GM23338 (cell line): ENCODE measurements around the gene FAM89B. TPM values are rescaled to one million over a fixed set of nuclear protein-coding genes. Genes with fewer than 3 reads are reported as not detected.

Source experiments
- ATAC-seq: fragments of 200-7000 bp; cut with Tn5 transposase; 3 replicates; pipeline ENCODE4 v1.9.1; 2020
- DNase-seq: peaks from one replicate; pipeline ENCODE4 v3.0.0-alpha.2; 2015; ENCODE audit warnings: low spot score
- H2AFZ ChIP-seq: fragments of 200-600 bp; sonication (generic); 2 replicates; pipeline ENCODE4 v1.8.0; 2016; ENCODE audit warnings: antibody characterized with exemption, mild to moderate bottlenecking, moderate library complexity
- H3F3A ChIP-seq: fragments of 200-600 bp; sonication (generic); replicated peaks from 2 replicates; pipeline ENCODE4 v1.8.0; 2017; ENCODE audit warnings: antibody characterized with exemption, mixed run types, low read depth
- H3K27ac ChIP-seq: fragments of 200-600 bp; sonication (generic); 2 replicates; pipeline ENCODE4 v1.6.1; 2016; ENCODE audit warnings: low read depth
- H3K27me3 ChIP-seq: fragments of 200-600 bp; sonication (generic); 2 replicates; pipeline ENCODE4 v1.8.0; 2016; ENCODE audit warnings: mild to moderate bottlenecking, mixed run types, moderate library complexity; ENCODE audit not compliant: insufficient read depth
- H3K36me3 ChIP-seq: fragments of 200-600 bp; sonication (generic); 2 replicates; pipeline ENCODE4 v1.8.0; 2016; ENCODE audit warnings: mild to moderate bottlenecking; ENCODE audit not compliant: insufficient read depth
- H3K4me1 ChIP-seq: fragments of 200-600 bp; sonication (generic); 2 replicates; pipeline ENCODE4 v1.8.0; 2016; ENCODE audit warnings: mild to moderate bottlenecking, moderate library complexity; ENCODE audit not compliant: insufficient read depth
- H3K4me2 ChIP-seq: fragments of 200-600 bp; sonication (generic); 2 replicates; pipeline ENCODE4 v1.7.1; 2017; ENCODE audit warnings: mixed run types
- H3K4me3 ChIP-seq: fragments of 200-600 bp; sonication (generic); 2 replicates; pipeline ENCODE4 v1.6.1; 2016; ENCODE audit warnings: mixed run types
- H3K79me2 ChIP-seq: fragments of 200-600 bp; sonication (generic); replicated peaks from 2 replicates; pipeline ENCODE4 v1.8.0; 2017; ENCODE audit warnings: mild to moderate bottlenecking; ENCODE audit not compliant: insufficient read depth
- H3K9me2 ChIP-seq: fragments of 200-600 bp; sonication (generic); 2 replicates; pipeline ENCODE4 v1.8.0; 2017; ENCODE audit not compliant: insufficient read depth
- H4K20me1 ChIP-seq: fragments of 200-600 bp; sonication (generic); replicated peaks from 2 replicates; pipeline ENCODE4 v1.8.0; 2017; ENCODE audit warnings: mild to moderate bottlenecking; ENCODE audit not compliant: insufficient read depth
- H3K27ac Mint-ChIP-seq: 2 replicates; pipeline ENCODE4 v1.8.0; 2020; ENCODE audit warnings: inconsistent platforms, mild to moderate bottlenecking, moderate library complexity, mixed read lengths
- H3K27me3 Mint-ChIP-seq: 3 replicates; pipeline ENCODE4 v1.8.0; 2022; ENCODE audit warnings: low read depth, mild to moderate bottlenecking, moderate library complexity, mixed read lengths, inconsistent platforms; ENCODE audit not compliant: insufficient read depth, poor library complexity
- H3K36me3 Mint-ChIP-seq: 3 replicates; pipeline ENCODE4 v1.8.0; 2021; ENCODE audit warnings: low read depth, mild to moderate bottlenecking, inconsistent platforms, moderate library complexity, mixed read lengths
- H3K4me1 Mint-ChIP-seq: 3 replicates; pipeline ENCODE4 v1.8.0; 2020; ENCODE audit warnings: mild to moderate bottlenecking, inconsistent platforms, mixed read lengths
- H3K4me3 Mint-ChIP-seq: 3 replicates; pipeline ENCODE4 v1.8.0; 2021; ENCODE audit warnings: moderate library complexity, mild to moderate bottlenecking, inconsistent platforms, mixed read lengths
- H3K9me3 Mint-ChIP-seq: 3 replicates; pipeline ENCODE4 v1.8.0; 2020; ENCODE audit warnings: moderate library complexity, mild to moderate bottlenecking, inconsistent platforms, mixed read lengths
- ETS1 ChIP-seq: IDR thresholded peaks from 2 replicates; pipeline ENCODE4 v1.6.1; 2016; ENCODE audit warnings: antibody characterized with exemption
- EZH2 ChIP-seq: fragments of 200-600 bp; sonication (generic); IDR thresholded peaks from one replicate; pipeline ENCODE4 v1.8.0; 2017; ENCODE audit warnings: antibody characterized with exemption, mild to moderate bottlenecking, low read depth; ENCODE audit not compliant: unreplicated experiment
- JUNB ChIP-seq: IDR thresholded peaks from one replicate; pipeline ENCODE4 v1.6.1; 2016; ENCODE audit warnings: antibody characterized with exemption; ENCODE audit not compliant: unreplicated experiment
- NANOG ChIP-seq: IDR thresholded peaks from 2 replicates; pipeline ENCODE4 v1.6.1; 2016; ENCODE audit warnings: antibody characterized with exemption, borderline replicate concordance
- POLR2AphosphoS5 ChIP-seq: IDR thresholded peaks from 2 replicates; pipeline ENCODE4 v1.6.1; 2016; ENCODE audit warnings: antibody characterized with exemption, low read depth
- REST ChIP-seq: IDR thresholded peaks from one replicate; pipeline ENCODE4 v1.6.1; 2018; ENCODE audit warnings: antibody characterized with exemption; ENCODE audit not compliant: unreplicated experiment
- STAT1 ChIP-seq: IDR thresholded peaks from one replicate; pipeline ENCODE4 v1.6.1; 2016; ENCODE audit warnings: antibody characterized with exemption; ENCODE audit not compliant: unreplicated experiment
- ZNF331 ChIP-seq: fragments of 250-450 bp; sonication (Bioruptor Pico); IDR thresholded peaks from 2 replicates; pipeline ENCODE4 v1.5.0; 2020; ENCODE audit warnings: low read depth, mild to moderate bottlenecking, moderate library complexity
- ZNF462 ChIP-seq: fragments of 250-450 bp; sonication (Bioruptor Pico); IDR thresholded peaks from 2 replicates; pipeline ENCODE4 v1.5.0; 2020; ENCODE audit warnings: mild to moderate bottlenecking, moderate library complexity
- polyA plus RNA-seq: library from polyadenylated mRNA; unstranded; fragments of >200 nt; fragmentation: Nextera tagmentation; extraction: Ambion mirVana; gene quantifications from 2 replicates; pipeline ENCODE4 v1.2.1, GENCODE V29; 2016
- total RNA-seq: library from RNA; depleted of rRNA; stranded (reverse); fragments of >200 nt; shearing (Covaris generic); gene quantifications from 2 replicates; pipeline ENCODE4 v1.2.3, GENCODE V29; 2014
- TF ChIP-seq, protein P1 (sequence below), 2 experiments: fragments of 200-600 bp in 1 of 2; sonication (generic) in 1 of 2; conservative IDR thresholded peaks; 2 replicates each; pipeline versions ENCODE4 v1.5.1 to v1.6.1; 2016 to 2017; ENCODE audit warnings: antibody characterized with exemption in 2 of 2, low read depth in 2 of 2, mild to moderate bottlenecking in 2 of 2, moderate library complexity in 1 of 2

The FAM89B gene
- total and polyA plus RNA-seq, 2 experiments from 2014 or later, result 13.0 to 18.2 TPM

DNA sequence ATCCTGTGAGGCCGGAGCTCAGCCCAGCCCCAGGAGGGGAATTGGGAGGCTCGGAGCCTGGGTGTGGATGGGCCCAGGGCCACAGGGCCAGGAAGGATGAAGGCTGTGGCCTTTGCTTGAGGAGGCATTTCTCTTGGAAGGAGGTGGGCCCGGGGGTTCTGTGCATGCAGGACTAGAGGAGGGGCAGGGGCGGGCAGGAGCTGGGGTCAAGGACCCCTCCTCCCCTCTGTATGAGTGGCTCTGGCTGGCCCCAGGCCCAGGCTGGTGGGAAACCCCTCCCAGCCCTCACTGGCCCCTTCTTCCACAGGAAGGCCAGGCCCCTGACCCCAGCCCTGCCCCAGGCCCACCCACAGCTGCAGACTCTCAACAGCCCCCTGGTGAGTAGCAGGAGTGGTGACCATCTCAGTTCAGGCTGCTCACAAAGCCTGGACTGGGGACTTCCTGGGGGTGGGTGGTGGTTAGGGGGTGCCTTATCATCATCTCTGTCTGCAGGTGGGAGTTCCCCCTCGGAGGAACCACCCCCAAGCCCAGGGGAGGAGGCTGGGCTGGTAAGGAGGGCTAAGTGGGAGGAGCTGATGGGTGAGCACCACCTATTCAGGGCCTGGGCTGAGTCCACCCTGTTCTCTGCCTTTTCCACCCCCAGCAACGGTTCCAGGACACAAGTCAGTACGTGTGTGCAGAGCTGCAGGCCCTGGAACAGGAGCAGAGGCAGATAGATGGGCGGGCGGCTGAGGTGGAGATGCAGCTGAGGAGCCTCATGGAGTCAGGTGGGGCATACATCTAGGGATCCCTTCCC lies 17.3 kb downstream of the FAM89B start (continued):
- TF ChIP-seq, protein P1, sequence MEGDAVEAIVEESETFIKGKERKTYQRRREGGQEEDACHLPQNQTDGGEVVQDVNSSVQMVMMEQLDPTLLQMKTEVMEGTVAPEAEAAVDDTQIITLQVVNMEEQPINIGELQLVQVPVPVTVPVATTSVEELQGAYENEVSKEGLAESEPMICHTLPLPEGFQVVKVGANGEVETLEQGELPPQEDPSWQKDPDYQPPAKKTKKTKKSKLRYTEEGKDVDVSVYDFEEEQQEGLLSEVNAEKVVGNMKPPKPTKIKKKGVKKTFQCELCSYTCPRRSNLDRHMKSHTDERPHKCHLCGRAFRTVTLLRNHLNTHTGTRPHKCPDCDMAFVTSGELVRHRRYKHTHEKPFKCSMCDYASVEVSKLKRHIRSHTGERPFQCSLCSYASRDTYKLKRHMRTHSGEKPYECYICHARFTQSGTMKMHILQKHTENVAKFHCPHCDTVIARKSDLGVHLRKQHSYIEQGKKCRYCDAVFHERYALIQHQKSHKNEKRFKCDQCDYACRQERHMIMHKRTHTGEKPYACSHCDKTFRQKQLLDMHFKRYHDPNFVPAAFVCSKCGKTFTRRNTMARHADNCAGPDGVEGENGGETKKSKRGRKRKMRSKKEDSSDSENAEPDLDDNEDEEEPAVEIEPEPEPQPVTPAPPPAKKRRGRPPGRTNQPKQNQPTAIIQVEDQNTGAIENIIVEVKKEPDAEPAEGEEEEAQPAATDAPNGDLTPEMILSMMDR (conservative IDR thresholded peaks at IDR 0.05; ENCODE audit: low read depth in 2 of 2), result no peak
- no peak for TF ChIP-seq ZNF331 (CRISPR knock-in tag)
- TF ChIP-seq EZH2, result no peak
- no peak for TF ChIP-seq JUNB
- TF ChIP-seq STAT1, result no peak
- no peak for TF ChIP-seq ETS1
- TF ChIP-seq NANOG, result no peak
- TF ChIP-seq POLR2AphosphoS5, result no peak

GRCh38 chr11:65590240-65590738 lies 18.0 kb downstream of the FAM89B start:
- Mint-ChIP-seq H3K4me1 (peaks cover 26% of the 10 kb centered on the region), H3K27ac (no peak overlapping the region), H3K36me3 (peaks cover 2% of the 10 kb centered on the region; the same call in 1 of the 3 replicates), H3K9me3 (no peaks in the 10 kb centered on the region), H3K4me3 (peak overlapping the region; percentile 30; the same call in 1 of the 3 replicates), H3K27me3 (peaks cover 60% of the 10 kb centered on the region)
- no peak overlapping the region for H3K27ac ChIP-seq
- no peak overlapping the region for H3K4me3 ChIP-seq
- H3K9me2 ChIP-seq, result no peaks in the 10 kb centered on the region
- DNase-seq (no peak), ATAC-seq (no peak)
- TF ChIP-seq REST (no peak), JUNB (no peak), ZNF462 (CRISPR knock-in tag) (no peak), NANOG (no peak), EZH2 (no peak), STAT1 (no peak)
- H3K4me1 ChIP-seq, result peaks cover 13% of the 10 kb centered on the region; the same call in 1 of the 2 replicates
- H3F3A ChIP-seq, result peaks cover 36% of the 10 kb centered on the region
- no peak overlapping the region for H3K4me2 ChIP-seq
- H3K36me3 ChIP-seq, result no peaks in the 10 kb centered on the region
- H3K79me2 ChIP-seq, result no peaks in the 10 kb centered on the region
- H4K20me1 ChIP-seq, result no peaks in the 10 kb centered on the region
- no peak overlapping the region for H2AFZ ChIP-seq
- H3K27me3 ChIP-seq, result peaks cover 71% of the 10 kb centered on the region
